C4-2B (cell line): Measurements from ENCODE around the gene MED29.

Experiments used
- H3K27ac ChIP-seq: fragments of 450-650 bp; 2 replicates; pipeline ENCODE4 v1.5.1; 2017
- ZFX ChIP-seq: fragments of 450-650 bp; IDR thresholded peaks from 2 replicates; pipeline ENCODE4 v1.6.1; 2017
- TF ChIP-seq, protein P1 (sequence below): fragments of 450-650 bp; conservative IDR thresholded peaks from 2 replicates; pipeline ENCODE4 v1.5.1; 2017; ENCODE audit warnings: mild to moderate bottlenecking

Gene MED29

DNA sequence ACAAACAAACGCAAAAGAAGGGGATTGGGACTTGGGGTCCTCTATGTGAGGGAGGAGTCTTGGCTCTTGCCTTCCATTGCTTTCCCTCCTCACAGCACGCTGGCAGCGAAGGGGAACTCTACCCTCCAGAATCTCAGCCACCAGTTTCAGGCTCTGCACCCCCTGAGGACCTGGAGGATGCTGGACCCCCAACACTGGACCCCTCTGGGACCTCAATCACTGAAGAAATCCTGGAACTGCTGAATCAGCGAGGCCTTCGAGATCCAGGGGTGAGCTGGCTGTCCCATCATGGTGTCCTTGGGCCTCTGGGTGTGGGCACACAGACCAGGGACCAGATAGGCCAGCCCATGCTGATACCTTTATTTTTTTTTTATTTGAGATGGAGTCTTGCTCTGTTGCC lies 30.8 kb downstream of the MED29 start:
- no peak overlapping the region for H3K27ac ChIP-seq
- TF ChIP-seq, protein P1, sequence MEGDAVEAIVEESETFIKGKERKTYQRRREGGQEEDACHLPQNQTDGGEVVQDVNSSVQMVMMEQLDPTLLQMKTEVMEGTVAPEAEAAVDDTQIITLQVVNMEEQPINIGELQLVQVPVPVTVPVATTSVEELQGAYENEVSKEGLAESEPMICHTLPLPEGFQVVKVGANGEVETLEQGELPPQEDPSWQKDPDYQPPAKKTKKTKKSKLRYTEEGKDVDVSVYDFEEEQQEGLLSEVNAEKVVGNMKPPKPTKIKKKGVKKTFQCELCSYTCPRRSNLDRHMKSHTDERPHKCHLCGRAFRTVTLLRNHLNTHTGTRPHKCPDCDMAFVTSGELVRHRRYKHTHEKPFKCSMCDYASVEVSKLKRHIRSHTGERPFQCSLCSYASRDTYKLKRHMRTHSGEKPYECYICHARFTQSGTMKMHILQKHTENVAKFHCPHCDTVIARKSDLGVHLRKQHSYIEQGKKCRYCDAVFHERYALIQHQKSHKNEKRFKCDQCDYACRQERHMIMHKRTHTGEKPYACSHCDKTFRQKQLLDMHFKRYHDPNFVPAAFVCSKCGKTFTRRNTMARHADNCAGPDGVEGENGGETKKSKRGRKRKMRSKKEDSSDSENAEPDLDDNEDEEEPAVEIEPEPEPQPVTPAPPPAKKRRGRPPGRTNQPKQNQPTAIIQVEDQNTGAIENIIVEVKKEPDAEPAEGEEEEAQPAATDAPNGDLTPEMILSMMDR = no peak
- no peak for TF ChIP-seq ZFX

DNA sequence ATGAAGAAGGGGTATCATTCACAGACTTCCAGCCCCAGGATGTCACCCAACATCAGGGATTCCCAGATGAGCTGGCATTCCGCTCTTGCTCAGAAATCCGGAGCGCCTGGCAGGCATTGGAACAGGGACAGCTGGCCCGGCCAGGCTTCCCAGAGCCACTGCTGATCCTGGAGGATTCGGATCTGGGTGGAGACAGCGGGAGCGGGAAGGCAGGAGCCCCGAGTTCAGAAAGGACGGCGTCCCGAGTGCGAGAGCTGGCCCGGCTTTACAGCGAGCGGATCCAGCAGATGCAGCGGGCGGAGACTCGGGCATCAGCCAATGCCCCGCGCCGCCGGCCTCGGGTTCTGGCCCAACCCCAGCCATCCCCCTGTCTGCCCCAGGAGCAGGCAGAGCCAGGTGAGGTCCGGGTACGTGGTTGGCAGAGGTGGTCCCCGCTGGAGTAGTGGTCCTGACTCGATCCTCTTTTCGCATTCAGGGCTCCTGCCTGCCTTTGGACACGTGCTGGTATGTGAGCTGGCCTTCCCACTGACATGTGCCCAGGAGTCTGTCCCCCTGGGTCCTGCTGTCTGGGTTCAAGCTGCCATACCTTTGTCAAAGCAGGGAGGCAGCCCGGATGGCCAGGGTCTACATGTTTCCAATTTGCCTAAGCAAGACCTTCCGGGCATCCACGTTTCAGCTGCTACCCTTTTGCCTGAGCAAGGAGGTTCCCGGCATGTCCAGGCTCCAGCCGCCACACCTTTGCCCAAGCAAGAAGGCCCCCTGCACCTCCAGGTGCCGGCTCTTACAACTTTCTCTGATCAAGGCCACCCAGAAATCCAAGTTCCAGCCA lies 32.3 kb downstream of the MED29 start:
- no peak overlapping the region for H3K27ac ChIP-seq
- TF ChIP-seq, protein P1 = no peak
- TF ChIP-seq ZFX = no peak

DNA sequence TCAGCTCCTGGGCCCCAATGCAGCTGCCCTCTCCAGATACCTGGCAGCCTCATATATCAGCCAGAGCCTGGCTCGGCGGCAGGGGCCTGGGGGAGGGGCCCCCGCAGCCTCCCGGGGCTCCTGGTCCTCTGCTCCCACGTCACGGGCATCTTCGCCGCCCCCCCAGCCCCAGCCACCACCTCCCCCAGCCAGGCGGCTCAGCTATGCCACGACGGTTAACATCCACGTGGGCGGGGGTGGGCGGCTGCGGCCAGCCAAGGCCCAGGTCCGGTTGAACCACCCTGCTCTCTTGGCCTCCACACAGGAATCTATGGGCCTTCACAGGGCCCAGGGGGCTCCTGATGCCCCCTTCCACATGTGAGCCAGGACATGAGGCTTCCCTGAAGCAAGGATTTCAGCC lies 33.8 kb downstream of the MED29 start:
- TF ChIP-seq, protein P1 = no peak
- no peak for TF ChIP-seq ZFX
- H3K27ac ChIP-seq = no peak overlapping the region

DNA sequence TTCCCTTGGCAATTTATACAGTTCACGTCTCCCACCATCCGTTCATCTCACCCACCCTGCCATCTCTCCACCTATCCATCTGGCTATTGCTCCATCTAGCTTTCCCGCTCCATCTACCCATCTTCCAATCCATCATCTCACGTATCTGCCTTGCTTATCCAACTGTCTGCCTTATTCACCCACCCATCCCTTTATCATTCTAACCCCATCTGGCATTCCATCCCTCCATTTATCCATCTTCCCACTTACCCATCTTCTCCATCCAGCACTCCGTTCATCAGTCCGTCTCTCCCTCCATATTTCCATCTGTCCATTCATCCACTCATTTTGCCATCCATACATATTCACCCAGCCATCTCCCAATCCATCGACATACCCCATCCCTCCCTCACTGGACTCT lies 34.6 kb downstream of the MED29 start:
- TF ChIP-seq ZFX = no peak
- TF ChIP-seq, protein P1 = no peak
- no peak overlapping the region for H3K27ac ChIP-seq

DNA sequence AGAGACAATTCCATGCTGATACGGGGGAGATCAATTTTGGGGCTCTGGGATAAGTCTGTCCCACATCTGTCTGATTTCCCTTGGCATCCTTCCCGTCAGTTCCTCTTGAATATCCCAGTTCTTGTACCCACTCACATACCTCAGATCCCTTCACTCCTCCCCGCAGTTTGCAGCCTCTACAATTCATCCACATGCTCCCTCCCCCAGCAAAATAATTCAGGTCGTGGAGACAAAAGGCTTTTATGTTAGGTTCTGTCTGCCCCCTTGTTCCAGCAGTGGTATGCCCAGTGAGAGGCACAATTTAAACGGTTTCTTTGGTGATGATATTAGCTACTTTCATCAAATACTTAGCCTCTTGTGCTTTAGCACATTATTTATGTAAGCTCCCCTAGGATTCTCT lies 35.0 kb downstream of the MED29 start:
- TF ChIP-seq, protein P1 = no peak
- TF ChIP-seq ZFX = no peak
- H3K27ac ChIP-seq = no peak overlapping the region

DNA sequence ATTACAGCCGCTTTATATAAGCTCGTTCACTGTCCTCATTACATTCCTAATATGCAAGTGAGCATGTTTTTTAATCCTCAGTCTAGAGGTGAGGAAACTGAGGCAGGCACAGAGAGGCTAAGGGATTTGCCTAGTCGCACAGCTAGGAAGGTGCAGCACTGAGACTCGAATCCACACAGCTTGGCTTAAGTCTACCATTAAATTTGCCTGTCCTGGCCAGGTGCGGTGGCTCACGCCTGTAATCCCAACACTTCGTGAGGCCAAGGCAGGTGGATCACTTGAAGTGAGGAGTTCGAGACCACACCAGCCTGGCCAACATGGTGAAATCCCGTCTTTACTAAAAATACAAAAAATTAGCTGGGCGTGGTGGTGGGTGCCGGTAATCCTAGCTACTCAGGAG lies 36.5 kb downstream of the MED29 start:
- TF ChIP-seq, protein P1 = no peak
- TF ChIP-seq ZFX = no peak
- no peak overlapping the region for H3K27ac ChIP-seq

DNA sequence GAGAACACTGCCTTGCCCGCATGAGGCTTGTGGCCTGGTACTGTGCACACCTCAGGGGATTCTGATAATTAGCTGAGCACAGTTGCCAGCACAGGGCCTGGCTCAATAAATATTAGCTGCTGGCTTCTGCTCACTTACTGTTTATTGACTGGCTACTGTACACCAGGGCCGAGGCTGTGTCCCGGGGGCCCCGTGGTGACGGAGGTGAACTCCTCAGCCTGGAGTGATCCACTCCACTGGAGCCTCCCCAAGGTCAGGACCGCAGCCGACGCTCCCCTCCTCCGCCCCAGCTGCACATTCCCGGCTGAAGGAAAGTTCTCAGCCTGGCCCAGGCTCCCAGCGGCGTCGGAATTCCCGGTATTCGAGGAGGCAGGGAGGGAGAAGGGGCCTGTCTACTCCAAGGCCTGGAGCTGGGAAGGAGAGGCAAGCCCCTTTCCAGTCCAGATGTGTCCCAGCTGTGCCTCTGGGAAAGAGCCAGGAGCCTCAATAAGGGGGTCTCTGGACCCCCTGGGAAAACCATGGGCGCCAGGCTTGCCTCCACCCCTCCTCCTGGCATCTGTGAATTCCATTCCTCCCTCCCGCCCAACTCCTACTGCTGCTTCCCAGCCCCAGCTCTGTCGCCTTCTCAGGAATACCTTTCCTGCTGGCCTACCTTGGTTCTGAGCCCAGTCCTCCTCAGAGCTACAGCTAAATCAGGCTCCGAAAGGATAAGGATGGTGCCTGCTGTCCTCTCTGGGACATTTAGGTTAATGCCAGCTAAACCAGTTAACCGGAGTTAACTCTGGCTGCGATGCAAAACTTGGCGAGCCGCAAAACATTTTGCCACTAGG lies 37.3 kb downstream of the MED29 start:
- H3K27ac ChIP-seq = no peak overlapping the region
- TF ChIP-seq, protein P1 = no peak
- TF ChIP-seq ZFX = no peak
